ENCODE measurements around the gene WDFY3.

GRCh38 chr4:84796394-84796793, 170.1 kb downstream of the WDFY3 start:
- TF ChIP-seq CTCF (IDR thresholded peaks at IDR 0.05), result no peak
- no peak for TF ChIP-seq POLR2AphosphoS5 (IDR thresholded peaks at IDR 0.05)
- TF ChIP-seq POLR2A (IDR thresholded peaks at IDR 0.05), result no peak

Data from stomach (tissue), 4 donors.